Measurements from ENCODE around the gene CHRNA5.

CHRNA5 gene

GRCh38 chr15:78638658-78639314, 73.5 kb downstream of the CHRNA5 start:
- peak in 20 of 51 donors; percentile 3 to 43 (median 12) for DNase-seq

- no peak for DNase-seq
These were observed 75.3 kb downstream of the CHRNA5 start for GRCh38 chr15:78640527-78641101.

GRCh38 chr15:78641102-78641748, 75.9 kb downstream of the CHRNA5 start, which contains the start of gene CHRNB4:
Gene CHRNB4, minus strand, starts transcription at chr15:78641210. Its CDS starts 77 bp downstream, at chr15:78641133.
- DNase-seq, result no peak

- no peak for DNase-seq
These were observed 76.5 kb downstream of the CHRNA5 start for GRCh38 chr15:78641749-78642275.

GRCh38 chr15:78642331-78642730, 77.0 kb downstream of the CHRNA5 start:
- DNase-seq, result no peak
